GM23338 (cell line): ENCODE measurements around the gene CACNA1F. TPM values are rescaled to one million over a fixed set of nuclear protein-coding genes. Genes with fewer than 3 reads are reported as not detected.

Experiments used
- ATAC-seq: fragments of 200-7000 bp; cut with Tn5 transposase; 3 replicates; pipeline ENCODE4 v1.9.1; 2020
- DNase-seq: peaks from one replicate; pipeline ENCODE4 v3.0.0-alpha.2; 2015; ENCODE audit warnings: low spot score
- H2AFZ ChIP-seq: fragments of 200-600 bp; sonication (generic); 2 replicates; pipeline ENCODE4 v1.8.0; 2016; ENCODE audit warnings: antibody characterized with exemption, mild to moderate bottlenecking, moderate library complexity
- H3F3A ChIP-seq: fragments of 200-600 bp; sonication (generic); replicated peaks from 2 replicates; pipeline ENCODE4 v1.8.0; 2017; ENCODE audit warnings: antibody characterized with exemption, mixed run types, low read depth
- H3K27ac ChIP-seq: fragments of 200-600 bp; sonication (generic); 2 replicates; pipeline ENCODE4 v1.6.1; 2016; ENCODE audit warnings: low read depth
- H3K27me3 ChIP-seq: fragments of 200-600 bp; sonication (generic); 2 replicates; pipeline ENCODE4 v1.8.0; 2016; ENCODE audit warnings: mild to moderate bottlenecking, mixed run types, moderate library complexity; ENCODE audit not compliant: insufficient read depth
- H3K36me3 ChIP-seq: fragments of 200-600 bp; sonication (generic); 2 replicates; pipeline ENCODE4 v1.8.0; 2016; ENCODE audit warnings: mild to moderate bottlenecking; ENCODE audit not compliant: insufficient read depth
- H3K4me1 ChIP-seq: fragments of 200-600 bp; sonication (generic); 2 replicates; pipeline ENCODE4 v1.8.0; 2016; ENCODE audit warnings: mild to moderate bottlenecking, moderate library complexity; ENCODE audit not compliant: insufficient read depth
- H3K4me2 ChIP-seq: fragments of 200-600 bp; sonication (generic); 2 replicates; pipeline ENCODE4 v1.7.1; 2017; ENCODE audit warnings: mixed run types
- H3K4me3 ChIP-seq: fragments of 200-600 bp; sonication (generic); 2 replicates; pipeline ENCODE4 v1.6.1; 2016; ENCODE audit warnings: mixed run types
- H3K79me2 ChIP-seq: fragments of 200-600 bp; sonication (generic); replicated peaks from 2 replicates; pipeline ENCODE4 v1.8.0; 2017; ENCODE audit warnings: mild to moderate bottlenecking; ENCODE audit not compliant: insufficient read depth
- H3K9me2 ChIP-seq: fragments of 200-600 bp; sonication (generic); 2 replicates; pipeline ENCODE4 v1.8.0; 2017; ENCODE audit not compliant: insufficient read depth
- H4K20me1 ChIP-seq: fragments of 200-600 bp; sonication (generic); replicated peaks from 2 replicates; pipeline ENCODE4 v1.8.0; 2017; ENCODE audit warnings: mild to moderate bottlenecking; ENCODE audit not compliant: insufficient read depth
- H3K27ac Mint-ChIP-seq: 2 replicates; pipeline ENCODE4 v1.8.0; 2020; ENCODE audit warnings: inconsistent platforms, mild to moderate bottlenecking, moderate library complexity, mixed read lengths
- H3K27me3 Mint-ChIP-seq: 3 replicates; pipeline ENCODE4 v1.8.0; 2022; ENCODE audit warnings: low read depth, mild to moderate bottlenecking, moderate library complexity, mixed read lengths, inconsistent platforms; ENCODE audit not compliant: insufficient read depth, poor library complexity
- H3K36me3 Mint-ChIP-seq: 3 replicates; pipeline ENCODE4 v1.8.0; 2021; ENCODE audit warnings: low read depth, mild to moderate bottlenecking, inconsistent platforms, moderate library complexity, mixed read lengths
- H3K4me1 Mint-ChIP-seq: 3 replicates; pipeline ENCODE4 v1.8.0; 2020; ENCODE audit warnings: mild to moderate bottlenecking, inconsistent platforms, mixed read lengths
- H3K4me3 Mint-ChIP-seq: 3 replicates; pipeline ENCODE4 v1.8.0; 2021; ENCODE audit warnings: moderate library complexity, mild to moderate bottlenecking, inconsistent platforms, mixed read lengths
- H3K9me3 Mint-ChIP-seq: 3 replicates; pipeline ENCODE4 v1.8.0; 2020; ENCODE audit warnings: moderate library complexity, mild to moderate bottlenecking, inconsistent platforms, mixed read lengths
- EZH2phosphoT487 ChIP-seq: fragments of 200-600 bp; sonication (generic); IDR thresholded peaks from one replicate; pipeline ENCODE4 v1.8.1; 2018; ENCODE audit warnings: antibody characterized with exemption; ENCODE audit not compliant: unreplicated experiment
- NANOG ChIP-seq: IDR thresholded peaks from 2 replicates; pipeline ENCODE4 v1.6.1; 2016; ENCODE audit warnings: antibody characterized with exemption, borderline replicate concordance
- POLR2AphosphoS5 ChIP-seq: IDR thresholded peaks from 2 replicates; pipeline ENCODE4 v1.6.1; 2016; ENCODE audit warnings: antibody characterized with exemption, low read depth
- STAT1 ChIP-seq: IDR thresholded peaks from one replicate; pipeline ENCODE4 v1.6.1; 2016; ENCODE audit warnings: antibody characterized with exemption; ENCODE audit not compliant: unreplicated experiment
- polyA plus RNA-seq: library from polyadenylated mRNA; unstranded; fragments of >200 nt; fragmentation: Nextera tagmentation; extraction: Ambion mirVana; gene quantifications from 2 replicates; pipeline ENCODE4 v1.2.1, GENCODE V29; 2016
- total RNA-seq: library from RNA; depleted of rRNA; stranded (reverse); fragments of >200 nt; shearing (Covaris generic); gene quantifications from 2 replicates; pipeline ENCODE4 v1.2.3, GENCODE V29; 2014
- TF ChIP-seq, protein P1 (sequence below), 2 experiments: fragments of 200-600 bp in 1 of 2; sonication (generic) in 1 of 2; conservative IDR thresholded peaks; 2 replicates each; pipeline versions ENCODE4 v1.5.1 to v1.6.1; 2016 to 2017; ENCODE audit warnings: antibody characterized with exemption in 2 of 2, low read depth in 2 of 2, mild to moderate bottlenecking in 2 of 2, moderate library complexity in 1 of 2

Gene CACNA1F
- total and polyA plus RNA-seq, 2 experiments from 2014 or later, result 0.44 to 0.90 TPM

DNA sequence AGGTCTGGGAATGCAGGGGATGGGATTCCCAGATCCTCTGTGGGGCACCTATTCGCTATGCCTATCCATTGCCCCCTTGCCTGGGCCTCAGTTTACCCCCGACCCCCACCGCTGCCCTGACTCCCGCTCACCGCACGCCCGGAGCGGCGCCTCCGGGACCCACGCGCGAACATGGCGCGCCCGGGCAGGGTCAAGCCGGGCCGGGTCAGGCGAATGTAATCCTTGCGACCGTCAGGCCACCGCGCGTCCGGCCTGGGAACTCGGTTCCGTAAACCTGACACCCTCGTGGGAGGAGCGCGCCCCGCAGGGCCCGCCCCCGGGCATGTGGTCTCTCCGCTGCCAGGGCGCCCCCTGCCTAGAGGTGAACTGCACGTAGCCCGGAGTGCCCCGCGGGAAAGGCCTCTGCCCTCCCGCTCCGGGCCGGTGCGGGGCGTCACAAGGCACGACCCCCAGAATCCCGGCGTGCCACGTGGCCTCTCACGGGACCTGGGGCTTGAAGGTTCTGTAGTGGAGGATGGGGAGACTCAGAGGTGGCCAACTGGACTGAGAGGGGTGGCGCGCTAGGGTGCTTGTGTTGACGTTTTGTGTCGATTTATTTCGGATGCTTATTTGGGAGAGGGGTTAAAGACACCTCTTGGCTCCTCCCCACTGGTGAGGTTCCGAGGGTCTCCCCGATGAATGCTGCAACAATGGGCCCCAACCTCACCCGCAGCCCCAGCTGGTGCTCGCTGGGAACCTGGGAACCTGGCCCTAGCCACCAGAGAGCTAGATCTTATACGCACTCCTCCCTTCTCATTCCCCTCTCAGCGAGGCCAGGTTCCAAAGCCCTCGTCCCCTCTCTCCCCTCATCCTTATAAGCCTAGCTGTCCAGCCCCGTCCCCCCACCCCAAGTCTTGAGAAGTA, 46.8 kb downstream of the CACNA1F start, which contains the start of gene PRICKLE3:
TSS of gene PRICKLE3 (minus strand) at position 249 of the 903 bp plus-strand sequence. CDS start at position 173, 76 bp downstream.
- peaks cover 8% of the 10 kb centered on the region; the same call in 2 of the 3 replicates for H3K36me3 Mint-ChIP-seq
- H3K4me3 Mint-ChIP-seq, result peak within 1 kb of the TSS; percentile 80
- Histone ChIP-seq H3K79me2 (no peaks in the 10 kb centered on the region), H3F3A (no peaks in the 10 kb centered on the region; the same call in 1 of the 2 replicates), H3K27me3 (no peaks in the 10 kb centered on the region), H3K4me1 (no peaks in the 10 kb centered on the region), H3K4me3 (peak within 1 kb of the TSS; percentile 63), H4K20me1 (no peaks in the 10 kb centered on the region), H3K4me2 (peak within 1 kb of the TSS; percentile 80), H3K9me2 (no peaks in the 10 kb centered on the region), H2AFZ (peak within 1 kb of the TSS; percentile 23; the same call in 1 of the 2 replicates), H3K36me3 (no peaks in the 10 kb centered on the region), H3K27ac (no peak within 1 kb of the TSS)
- DNase-seq (peak; percentile 82), ATAC-seq (peak; percentile 18)
- peaks cover 16% of the 10 kb centered on the region for H3K4me1 Mint-ChIP-seq
- H3K27ac Mint-ChIP-seq, result peak within 1 kb of the TSS; percentile 82
- TF ChIP-seq POLR2AphosphoS5, result peak; percentile 61
- TF ChIP-seq STAT1, result no peak
- TF ChIP-seq, protein P1, sequence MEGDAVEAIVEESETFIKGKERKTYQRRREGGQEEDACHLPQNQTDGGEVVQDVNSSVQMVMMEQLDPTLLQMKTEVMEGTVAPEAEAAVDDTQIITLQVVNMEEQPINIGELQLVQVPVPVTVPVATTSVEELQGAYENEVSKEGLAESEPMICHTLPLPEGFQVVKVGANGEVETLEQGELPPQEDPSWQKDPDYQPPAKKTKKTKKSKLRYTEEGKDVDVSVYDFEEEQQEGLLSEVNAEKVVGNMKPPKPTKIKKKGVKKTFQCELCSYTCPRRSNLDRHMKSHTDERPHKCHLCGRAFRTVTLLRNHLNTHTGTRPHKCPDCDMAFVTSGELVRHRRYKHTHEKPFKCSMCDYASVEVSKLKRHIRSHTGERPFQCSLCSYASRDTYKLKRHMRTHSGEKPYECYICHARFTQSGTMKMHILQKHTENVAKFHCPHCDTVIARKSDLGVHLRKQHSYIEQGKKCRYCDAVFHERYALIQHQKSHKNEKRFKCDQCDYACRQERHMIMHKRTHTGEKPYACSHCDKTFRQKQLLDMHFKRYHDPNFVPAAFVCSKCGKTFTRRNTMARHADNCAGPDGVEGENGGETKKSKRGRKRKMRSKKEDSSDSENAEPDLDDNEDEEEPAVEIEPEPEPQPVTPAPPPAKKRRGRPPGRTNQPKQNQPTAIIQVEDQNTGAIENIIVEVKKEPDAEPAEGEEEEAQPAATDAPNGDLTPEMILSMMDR (conservative IDR thresholded peaks at IDR 0.05; ENCODE audit: low read depth in 2 of 2), result peak; percentile 19 to 55; a peak in 3 of 4 replicates
- peaks cover 14% of the 10 kb centered on the region for H3K27me3 Mint-ChIP-seq
- H3K9me3 Mint-ChIP-seq, result no peaks in the 10 kb centered on the region

DNA sequence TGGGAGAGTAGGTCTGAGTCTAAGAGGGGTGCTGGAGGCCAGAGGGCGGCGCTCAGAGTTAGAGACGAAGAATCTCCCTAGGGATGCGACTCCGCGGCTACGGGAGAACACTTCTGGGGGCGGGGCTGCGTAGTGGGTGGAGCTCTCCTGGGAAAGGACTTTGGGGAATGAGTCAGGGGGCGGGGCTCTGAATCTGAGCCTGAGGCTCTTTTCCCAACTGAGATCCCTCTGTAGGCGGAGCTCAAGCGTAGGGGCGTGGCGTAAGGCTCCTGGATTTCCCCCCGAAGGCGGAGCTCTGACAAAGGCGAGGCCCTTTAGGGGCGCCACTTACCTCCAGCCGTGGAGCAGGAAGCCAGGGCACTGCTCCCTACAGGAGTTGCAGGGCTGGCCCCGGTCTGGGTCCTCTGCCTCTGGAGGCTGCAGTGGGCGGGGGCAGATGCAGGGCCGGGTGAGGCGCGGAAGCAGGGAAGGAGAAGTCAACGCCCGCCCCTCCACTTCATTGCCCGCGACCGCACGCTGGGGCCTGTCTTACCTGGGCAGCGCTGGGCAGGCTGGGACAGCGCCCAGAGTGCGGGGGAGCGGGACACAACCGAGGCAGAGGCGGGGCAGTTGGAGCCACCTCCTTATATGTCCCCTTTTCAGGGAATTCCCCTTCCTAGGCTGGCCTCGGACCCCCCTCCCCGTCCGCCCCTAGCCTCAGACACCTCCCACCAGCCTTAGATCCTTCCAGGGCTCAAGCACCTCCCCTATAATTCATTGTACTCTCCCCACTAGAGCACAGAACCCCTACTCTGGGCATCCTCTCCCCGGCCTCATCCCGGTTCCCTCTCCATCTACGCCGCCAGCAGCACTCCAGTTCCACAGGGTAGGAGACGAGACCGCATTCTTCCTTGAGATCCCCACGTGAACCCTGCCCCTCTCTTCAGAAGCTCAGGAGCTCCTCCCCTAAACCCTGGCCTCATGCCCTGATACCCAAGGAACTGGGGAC, 48.6 kb downstream of the CACNA1F start:
- H3K9me2 ChIP-seq, result no peaks in the 10 kb centered on the region
- peak; percentile 64; the same call in 1 of the 2 replicates for TF ChIP-seq POLR2AphosphoS5
- no peak for TF ChIP-seq EZH2phosphoT487
- no peak for TF ChIP-seq STAT1
- no peak for TF ChIP-seq NANOG
- TF ChIP-seq, protein P1 (conservative IDR thresholded peaks at IDR 0.05; ENCODE audit: low read depth in 2 of 2), result peak in 1 of 2 experiments; percentile 43; a peak in 2 of 4 replicates
- peak overlapping the region; percentile 80 for H3K4me2 ChIP-seq
- H3K27ac Mint-ChIP-seq, result peak overlapping the region; percentile 82
- H3F3A ChIP-seq, result no peaks in the 10 kb centered on the region; the same call in 1 of the 2 replicates
- peak; percentile 97 for DNase-seq
- peak overlapping the region; percentile 63 for H3K4me3 ChIP-seq
- H3K4me1 ChIP-seq, result no peaks in the 10 kb centered on the region
- H4K20me1 ChIP-seq, result no peaks in the 10 kb centered on the region
- H3K27ac ChIP-seq, result no peak overlapping the region
- peaks cover 16% of the 10 kb centered on the region for H3K4me1 Mint-ChIP-seq
- H3K36me3 ChIP-seq, result no peaks in the 10 kb centered on the region
- H3K27me3 Mint-ChIP-seq, result peaks cover 7% of the 10 kb centered on the region
- no peaks in the 10 kb centered on the region for H3K9me3 Mint-ChIP-seq
- no peak overlapping the region for H2AFZ ChIP-seq
- no peaks in the 10 kb centered on the region for H3K79me2 ChIP-seq
- no peaks in the 10 kb centered on the region for H3K27me3 ChIP-seq
- peaks cover 19% of the 10 kb centered on the region for H3K36me3 Mint-ChIP-seq
- peak overlapping the region; percentile 80 for H3K4me3 Mint-ChIP-seq
- peak; percentile 81 for ATAC-seq
